Myocyte (in vitro differentiated cells): ENCODE results near the gene MGLL. TPM values are rescaled to one million over a fixed set of nuclear protein-coding genes. Genes with fewer than 3 reads are reported as not detected.

ENCODE experiments used
- DNase-seq: peaks from one replicate; pipeline ENCODE4 v3.0.0-alpha.2; 2012; ENCODE audit warnings: low read depth
- total RNA-seq: library from RNA; depleted of rRNA; stranded (reverse); fragments of >200 nt; gene quantifications from 2 replicates; pipeline ENCODE4 v1.2.3, GENCODE V29; 2014

MGLL gene
- total RNA-seq, 1 donor from 2014 or later, result 102 TPM

GRCh38 chr3:127743351-127744252 is 78.7 kb downstream of the MGLL start:
- no peak for DNase-seq

- no peak for DNase-seq
Observed at GRCh38 chr3:127742580-127742979, 79.7 kb downstream of the MGLL start.

GRCh38 chr3:127741690-127742089 is 80.6 kb downstream of the MGLL start:
- no peak for DNase-seq

- DNase-seq, result no peak
Observed at GRCh38 chr3:127741246-127741645, 81.1 kb downstream of the MGLL start.

- DNase-seq, result no peak
Observed at GRCh38 chr3:127740136-127740915, 82.0 kb downstream of the MGLL start.

- no peak for DNase-seq
Observed at GRCh38 chr3:127739347-127740135, 82.8 kb downstream of the MGLL start.

- no peak for DNase-seq
Observed at GRCh38 chr3:127738192-127738840, 84.0 kb downstream of the MGLL start.

GRCh38 chr3:127736801-127737539 is 85.3 kb downstream of the MGLL start:
- DNase-seq, result no peak

- peak; percentile 78 for DNase-seq
Observed at GRCh38 chr3:127735767-127736693, 86.3 kb downstream of the MGLL start.

GRCh38 chr3:127734754-127735473 is 87.4 kb downstream of the MGLL start:
- DNase-seq, result peak; percentile 94

GRCh38 chr3:127734181-127734720 is 88.1 kb downstream of the MGLL start:
- no peak for DNase-seq

- DNase-seq, result no peak
Observed at GRCh38 chr3:127733781-127734180, 88.5 kb downstream of the MGLL start.

- DNase-seq, result no peak
Observed at GRCh38 chr3:127732879-127733350, 89.4 kb downstream of the MGLL start.

- no peak for DNase-seq
Observed at GRCh38 chr3:127732303-127732702, 90.0 kb downstream of the MGLL start.

GRCh38 chr3:127731546-127732289 is 90.6 kb downstream of the MGLL start:
- no peak for DNase-seq

GRCh38 chr3:127730666-127731295 is 91.5 kb downstream of the MGLL start:
- no peak for DNase-seq

- DNase-seq, result no peak
Observed at GRCh38 chr3:127730171-127730570, 92.1 kb downstream of the MGLL start.
